Hepatocyte (in vitro differentiated cells): ENCODE data around the gene EPAS1.

ENCODE experiments used
- CTCF ChIP-seq: fragments of 200-600 bp; sonication (generic); IDR thresholded peaks from 2 replicates; pipeline ENCODE4 v1.5.1; 2016; ENCODE audit warnings: antibody characterized with exemption, mild to moderate bottlenecking; ENCODE audit not compliant: poor library complexity
- EZH2 ChIP-seq: fragments of 200-600 bp; sonication (generic); IDR thresholded peaks from 2 replicates; pipeline ENCODE4 v1.6.1; 2016; ENCODE audit warnings: antibody characterized with exemption, mild to moderate bottlenecking, borderline replicate concordance
- EZH2phosphoT487 ChIP-seq: fragments of 200-600 bp; sonication (generic); IDR thresholded peaks from one replicate; pipeline ENCODE4 v1.6.1; 2018; ENCODE audit warnings: antibody characterized with exemption, mild to moderate bottlenecking, low read depth, moderate library complexity; ENCODE audit not compliant: unreplicated experiment, severe bottlenecking

DNA sequence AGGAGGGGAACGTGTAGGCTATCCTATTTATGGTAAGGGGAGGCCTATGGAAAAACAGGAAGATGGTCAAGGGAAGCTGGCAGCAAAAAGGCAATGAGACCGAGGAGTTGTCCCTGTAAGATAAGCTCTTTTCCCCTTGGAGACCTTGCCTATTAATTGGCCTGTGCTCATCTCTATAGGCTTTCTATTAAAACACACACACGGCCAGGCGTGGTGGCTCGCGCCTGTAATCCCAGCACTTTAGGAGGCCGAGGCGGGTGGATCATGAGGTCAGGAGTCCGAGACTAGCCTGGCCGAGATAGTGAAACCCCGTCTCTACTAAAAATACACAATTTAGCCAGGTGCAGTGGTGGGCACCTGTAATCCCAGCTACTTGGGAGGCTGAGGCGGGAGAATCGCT, 32.1 kb downstream of the EPAS1 start:
- TF ChIP-seq CTCF (no peak), EZH2phosphoT487 (no peak), EZH2 (no peak)
